ENCODE results near the gene LRRC4C. TPM values are rescaled to one million over a fixed set of nuclear protein-coding genes. Genes with fewer than 3 reads are reported as not detected.

Gene LRRC4C
- total RNA-seq, 1 donor from 2014 or later, result not detected

GRCh38 chr11:40388097-40388818, 1071.2 kb downstream of the LRRC4C start:
- intact Hi-C loops (cut with micrococcal nuclease), result no loop called here
- Mint-ChIP-seq H3K4me1 (ENCODE audit: low read depth) (no peaks in the 10 kb centered on the region), H3K4me3 (ENCODE audit: low read depth) (no peak overlapping the region)

DNA sequence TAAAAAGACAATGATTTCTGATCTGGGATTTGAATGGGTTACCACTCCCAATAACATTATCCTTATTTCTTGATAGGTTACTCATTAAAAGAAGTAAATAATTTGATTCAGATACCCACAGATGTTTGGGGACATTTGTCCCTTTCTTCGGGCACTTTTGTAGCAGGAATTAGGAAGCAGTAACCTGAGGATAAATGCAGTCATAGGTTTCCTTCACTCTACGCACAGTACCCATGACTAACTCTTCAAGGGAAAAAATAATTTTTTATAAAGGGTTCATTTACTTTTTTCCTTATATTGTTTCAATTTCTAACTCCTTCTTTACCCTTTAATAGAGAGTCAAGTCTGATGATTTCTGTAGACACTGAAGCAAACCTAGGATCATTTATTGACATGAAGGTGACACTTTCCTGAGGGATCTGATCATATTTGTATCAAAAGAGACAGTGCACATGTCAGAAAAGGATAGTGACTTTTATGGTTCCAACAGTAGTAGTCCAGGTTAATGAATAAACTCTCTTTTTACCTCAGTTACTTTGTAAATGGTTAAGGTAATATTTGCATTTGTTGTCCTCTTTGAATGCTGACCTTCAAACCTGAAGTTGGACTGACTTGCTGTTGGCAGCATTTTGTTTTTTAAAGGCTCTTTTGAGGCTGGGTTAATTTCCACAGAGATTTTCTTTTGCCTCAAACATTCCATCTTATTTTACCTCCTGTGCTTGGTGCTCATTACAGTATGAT, 1072.0 kb downstream of the LRRC4C start:
- Mint-ChIP-seq H3K27me3 (ENCODE audit: low read depth) (no peaks in the 10 kb centered on the region), H3K9me3 (peaks cover 40% of the 10 kb centered on the region), H3K4me3 (ENCODE audit: low read depth) (no peak overlapping the region), H3K27ac (no peak overlapping the region), H3K36me3 (ENCODE audit: low read depth) (no peaks in the 10 kb centered on the region), H3K4me1 (ENCODE audit: low read depth) (no peaks in the 10 kb centered on the region)
- no peak for DNase-seq (ENCODE audit: low spot score)
- intact Hi-C loops (cut with micrococcal nuclease), result no loop called here

More at GRCh38 chr11:40388097-40388818, 1071.2 kb downstream of the LRRC4C start:
- DNase-seq (ENCODE audit: low spot score), result no peak
- Mint-ChIP-seq H3K36me3 (ENCODE audit: low read depth) (no peaks in the 10 kb centered on the region), H3K9me3 (peaks cover 41% of the 10 kb centered on the region), H3K27ac (no peak overlapping the region), H3K27me3 (ENCODE audit: low read depth) (no peaks in the 10 kb centered on the region)

GRCh38 chr11:40384991-40385390, 1074.5 kb downstream of the LRRC4C start:
- DNase-seq (ENCODE audit: low spot score), result no peak
- intact Hi-C loops (cut with micrococcal nuclease), result no loop called here
- no peaks in the 10 kb centered on the region for H3K27me3 Mint-ChIP-seq (ENCODE audit: low read depth)
- no peaks in the 10 kb centered on the region for H3K36me3 Mint-ChIP-seq (ENCODE audit: low read depth)
- H3K4me1 Mint-ChIP-seq (ENCODE audit: low read depth), result no peaks in the 10 kb centered on the region
- peaks cover 47% of the 10 kb centered on the region for H3K9me3 Mint-ChIP-seq
- no peak overlapping the region for H3K27ac Mint-ChIP-seq
- H3K4me3 Mint-ChIP-seq (ENCODE audit: low read depth), result no peak overlapping the region

- DNase-seq (ENCODE audit: low spot score), result no peak
- H3K27me3 Mint-ChIP-seq (ENCODE audit: low read depth), result no peaks in the 10 kb centered on the region
- H3K9me3 Mint-ChIP-seq, result peaks cover 34% of the 10 kb centered on the region
- H3K4me1 Mint-ChIP-seq (ENCODE audit: low read depth), result no peaks in the 10 kb centered on the region
- no peak overlapping the region for H3K4me3 Mint-ChIP-seq (ENCODE audit: low read depth)
- no peak overlapping the region for H3K27ac Mint-ChIP-seq
- intact Hi-C loops (cut with micrococcal nuclease), result no loop called here
- no peaks in the 10 kb centered on the region for H3K36me3 Mint-ChIP-seq (ENCODE audit: low read depth)
These were observed 1078.0 kb downstream of the LRRC4C start for GRCh38 chr11:40381481-40381880.

GRCh38 chr11:40380835-40381234, 1078.6 kb downstream of the LRRC4C start:
- no peak overlapping the region for H3K27ac Mint-ChIP-seq
- H3K4me1 Mint-ChIP-seq (ENCODE audit: low read depth), result no peaks in the 10 kb centered on the region
- H3K27me3 Mint-ChIP-seq (ENCODE audit: low read depth), result no peaks in the 10 kb centered on the region
- intact Hi-C loops (cut with micrococcal nuclease), result no loop called here
- no peak overlapping the region for H3K4me3 Mint-ChIP-seq (ENCODE audit: low read depth)
- no peak for DNase-seq (ENCODE audit: low spot score)
- peaks cover 30% of the 10 kb centered on the region for H3K9me3 Mint-ChIP-seq
- no peaks in the 10 kb centered on the region for H3K36me3 Mint-ChIP-seq (ENCODE audit: low read depth)

- Mint-ChIP-seq H3K4me1 (ENCODE audit: low read depth) (no peaks in the 10 kb centered on the region), H3K27ac (no peak overlapping the region), H3K9me3 (peaks cover 36% of the 10 kb centered on the region), H3K27me3 (ENCODE audit: low read depth) (no peaks in the 10 kb centered on the region), H3K36me3 (ENCODE audit: low read depth) (no peaks in the 10 kb centered on the region), H3K4me3 (ENCODE audit: low read depth) (no peak overlapping the region)
- intact Hi-C loops (cut with micrococcal nuclease), result no loop called here
- DNase-seq (ENCODE audit: low spot score), result no peak
These were observed 1083.1 kb downstream of the LRRC4C start for GRCh38 chr11:40376331-40376730.

DNA sequence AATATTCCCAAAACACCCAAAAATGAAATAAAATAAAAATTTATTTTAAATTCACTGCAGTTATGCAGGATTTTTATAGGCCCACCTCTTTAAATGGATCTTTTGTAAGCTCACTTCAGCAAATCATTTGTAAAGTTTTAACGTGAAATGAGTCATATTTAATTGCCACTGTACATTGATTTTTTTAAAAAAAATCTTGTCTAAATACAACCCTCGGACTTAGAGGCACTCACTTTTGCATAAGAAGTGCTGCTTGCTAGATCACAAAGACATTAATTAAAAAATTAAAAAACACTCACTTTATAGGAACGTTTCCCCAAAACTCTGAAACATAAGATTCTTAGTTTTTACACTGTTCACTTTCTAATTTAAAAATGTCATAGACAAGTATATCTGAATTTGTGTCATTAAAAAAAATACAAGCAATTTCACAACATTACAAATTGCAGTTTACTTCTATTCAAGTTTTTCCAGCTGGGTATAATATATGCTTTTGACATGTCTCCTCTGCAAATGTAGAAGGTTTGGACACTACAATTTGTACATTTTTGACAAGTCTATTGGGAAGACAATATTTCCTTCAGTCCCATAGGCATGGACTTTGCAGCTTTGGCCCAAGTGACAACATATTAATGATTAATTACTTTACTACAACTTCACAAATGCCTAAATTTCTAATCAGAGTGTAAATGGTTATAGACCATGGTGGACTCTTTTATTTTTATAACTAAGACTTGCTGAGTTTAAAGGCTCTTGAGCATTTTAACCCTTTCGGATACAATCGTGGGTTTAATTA, 1088.4 kb downstream of the LRRC4C start:
- Mint-ChIP-seq H3K36me3 (ENCODE audit: low read depth) (no peaks in the 10 kb centered on the region), H3K4me3 (ENCODE audit: low read depth) (no peak overlapping the region), H3K4me1 (ENCODE audit: low read depth) (no peaks in the 10 kb centered on the region), H3K9me3 (peaks cover 47% of the 10 kb centered on the region), H3K27me3 (ENCODE audit: low read depth) (no peaks in the 10 kb centered on the region), H3K27ac (no peak overlapping the region)
- intact Hi-C loops (cut with micrococcal nuclease), result no loop called here
- DNase-seq (ENCODE audit: low spot score), result no peak

DNA sequence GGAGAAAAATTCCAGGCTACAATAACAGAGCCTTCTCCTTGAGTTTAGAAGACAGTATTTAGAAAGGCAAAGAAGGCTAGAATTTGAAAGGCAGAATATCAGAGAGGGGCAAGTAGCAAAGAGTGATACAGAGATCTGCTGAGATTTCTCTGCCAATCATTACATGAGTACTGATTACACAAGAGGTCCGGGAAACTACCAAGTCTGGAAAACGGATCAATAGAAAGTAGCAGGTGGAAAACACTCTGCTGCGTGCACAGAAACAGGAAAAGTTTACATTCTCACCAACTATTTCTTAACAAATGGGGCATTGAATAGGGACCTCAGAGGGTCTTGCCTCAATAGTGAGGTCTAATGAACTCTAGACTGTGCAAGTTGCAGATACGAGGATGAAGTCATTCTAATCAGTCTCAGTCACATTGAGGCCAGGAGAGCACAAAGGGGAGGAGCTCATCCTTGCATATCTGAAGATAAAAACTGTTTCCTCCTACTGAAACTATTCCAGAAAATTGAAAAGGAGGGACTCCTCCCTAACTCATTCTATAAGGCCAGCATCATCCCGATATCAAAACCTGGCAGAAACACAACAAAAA, 1099.2 kb downstream of the LRRC4C start:
- no peak overlapping the region for H3K27ac Mint-ChIP-seq
- intact Hi-C loops (cut with micrococcal nuclease), result no loop called here
- no peak for DNase-seq (ENCODE audit: low spot score)
- H3K9me3 Mint-ChIP-seq, result peaks cover 67% of the 10 kb centered on the region
- no peak overlapping the region for H3K4me3 Mint-ChIP-seq (ENCODE audit: low read depth)
- H3K36me3 Mint-ChIP-seq (ENCODE audit: low read depth), result no peaks in the 10 kb centered on the region
- no peaks in the 10 kb centered on the region for H3K27me3 Mint-ChIP-seq (ENCODE audit: low read depth)
- no peaks in the 10 kb centered on the region for H3K4me1 Mint-ChIP-seq (ENCODE audit: low read depth)

DNA sequence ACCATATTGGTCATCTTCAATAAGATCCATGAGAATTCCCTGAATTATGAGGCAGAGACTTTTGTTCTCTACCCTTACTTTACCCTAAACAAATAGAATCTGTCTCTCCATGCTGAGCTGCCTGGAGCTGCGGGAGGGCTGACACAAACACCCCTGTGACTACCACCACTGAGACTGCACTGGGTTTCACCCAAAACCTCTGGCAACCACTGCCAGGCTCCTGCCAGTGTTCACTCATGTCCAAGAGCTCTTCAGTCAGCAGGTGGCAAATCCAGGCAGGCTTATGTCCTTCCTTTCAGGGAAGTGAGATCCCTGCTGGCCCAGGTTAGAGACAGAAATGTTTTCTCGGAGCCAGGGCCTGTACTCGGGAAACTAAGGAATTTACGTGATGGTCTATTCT, 1105.3 kb downstream of the LRRC4C start:
- no peaks in the 10 kb centered on the region for H3K27me3 Mint-ChIP-seq (ENCODE audit: low read depth)
- intact Hi-C loops (cut with micrococcal nuclease), result no loop called here

DNA sequence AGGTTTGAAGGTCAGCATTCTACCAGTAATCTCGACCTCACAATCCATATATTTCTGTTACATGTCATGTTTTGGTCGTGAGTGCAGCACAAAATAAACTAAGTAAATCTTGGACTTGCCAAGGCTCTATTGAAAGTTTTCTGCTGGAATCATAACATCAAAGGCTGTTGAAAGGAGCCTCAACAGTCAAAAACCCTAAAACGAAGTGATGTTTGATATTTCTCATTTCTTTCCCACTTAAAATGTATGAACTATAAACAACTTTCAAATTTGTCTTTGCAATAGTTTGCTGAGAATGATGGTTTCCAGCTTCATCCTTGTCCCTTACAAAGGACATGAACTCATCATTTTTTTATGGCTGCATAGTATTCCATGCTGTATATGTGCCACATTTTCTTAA, 1118.5 kb downstream of the LRRC4C start:
- no peak for DNase-seq (ENCODE audit: low spot score)
- H3K4me1 Mint-ChIP-seq (ENCODE audit: low read depth), result no peaks in the 10 kb centered on the region
- intact Hi-C loops (cut with micrococcal nuclease), result no loop called here
- no peaks in the 10 kb centered on the region for H3K27me3 Mint-ChIP-seq (ENCODE audit: low read depth)
- H3K4me3 Mint-ChIP-seq (ENCODE audit: low read depth), result no peak overlapping the region
- H3K27ac Mint-ChIP-seq, result no peak overlapping the region
- no peaks in the 10 kb centered on the region for H3K36me3 Mint-ChIP-seq (ENCODE audit: low read depth)
- peaks cover 44% of the 10 kb centered on the region for H3K9me3 Mint-ChIP-seq

More for the DNA sequence above, 1105.3 kb downstream of the LRRC4C start:
- Mint-ChIP-seq H3K4me3 (ENCODE audit: low read depth) (no peak overlapping the region), H3K36me3 (ENCODE audit: low read depth) (no peaks in the 10 kb centered on the region), H3K9me3 (peaks cover 58% of the 10 kb centered on the region), H3K4me1 (ENCODE audit: low read depth) (no peaks in the 10 kb centered on the region), H3K27ac (no peak overlapping the region)
- DNase-seq (ENCODE audit: low spot score), result no peak

- DNase-seq (ENCODE audit: low spot score), result no peak
- intact Hi-C loops (cut with micrococcal nuclease), result no loop called here
- peaks cover 27% of the 10 kb centered on the region for H3K9me3 Mint-ChIP-seq
- H3K27ac Mint-ChIP-seq, result no peak overlapping the region
- no peaks in the 10 kb centered on the region for H3K4me1 Mint-ChIP-seq (ENCODE audit: low read depth)
- no peak overlapping the region for H3K4me3 Mint-ChIP-seq (ENCODE audit: low read depth)
- no peaks in the 10 kb centered on the region for H3K36me3 Mint-ChIP-seq (ENCODE audit: low read depth)
- no peaks in the 10 kb centered on the region for H3K27me3 Mint-ChIP-seq (ENCODE audit: low read depth)
These were observed 1120.7 kb downstream of the LRRC4C start for GRCh38 chr11:40338739-40339138.

- no peak overlapping the region for H3K4me3 Mint-ChIP-seq (ENCODE audit: low read depth)
- H3K27me3 Mint-ChIP-seq (ENCODE audit: low read depth), result no peaks in the 10 kb centered on the region
- no peak overlapping the region for H3K27ac Mint-ChIP-seq
- no peaks in the 10 kb centered on the region for H3K36me3 Mint-ChIP-seq (ENCODE audit: low read depth)
- DNase-seq (ENCODE audit: low spot score), result no peak
- intact Hi-C loops (cut with micrococcal nuclease), result no loop called here
- no peaks in the 10 kb centered on the region for H3K4me1 Mint-ChIP-seq (ENCODE audit: low read depth)
- peaks cover 25% of the 10 kb centered on the region for H3K9me3 Mint-ChIP-seq
These were observed 1121.4 kb downstream of the LRRC4C start for GRCh38 chr11:40338062-40338461.
